ENCODE measurements around the gene ERAP2.

- TF ChIP-seq CTCF (IDR thresholded peaks at IDR 0.05; ENCODE audit: low read length): no peak
- no peak for TF ChIP-seq EZH2 (optimal IDR thresholded peaks at IDR 0.05; ENCODE audit: low read depth, low read length)
- TF ChIP-seq EZH2phosphoT487 (IDR thresholded peaks at IDR 0.05; ENCODE audit: low read length): no peak
Measured at GRCh38 chr5:96936431-96937320, 60.4 kb downstream of the ERAP2 start.
